ENCODE results near the gene MOGAT1.
A peak's percentile ranks its signal among the peaks of the same experiment; 100 is the strongest.

The MOGAT1 gene

DNA sequence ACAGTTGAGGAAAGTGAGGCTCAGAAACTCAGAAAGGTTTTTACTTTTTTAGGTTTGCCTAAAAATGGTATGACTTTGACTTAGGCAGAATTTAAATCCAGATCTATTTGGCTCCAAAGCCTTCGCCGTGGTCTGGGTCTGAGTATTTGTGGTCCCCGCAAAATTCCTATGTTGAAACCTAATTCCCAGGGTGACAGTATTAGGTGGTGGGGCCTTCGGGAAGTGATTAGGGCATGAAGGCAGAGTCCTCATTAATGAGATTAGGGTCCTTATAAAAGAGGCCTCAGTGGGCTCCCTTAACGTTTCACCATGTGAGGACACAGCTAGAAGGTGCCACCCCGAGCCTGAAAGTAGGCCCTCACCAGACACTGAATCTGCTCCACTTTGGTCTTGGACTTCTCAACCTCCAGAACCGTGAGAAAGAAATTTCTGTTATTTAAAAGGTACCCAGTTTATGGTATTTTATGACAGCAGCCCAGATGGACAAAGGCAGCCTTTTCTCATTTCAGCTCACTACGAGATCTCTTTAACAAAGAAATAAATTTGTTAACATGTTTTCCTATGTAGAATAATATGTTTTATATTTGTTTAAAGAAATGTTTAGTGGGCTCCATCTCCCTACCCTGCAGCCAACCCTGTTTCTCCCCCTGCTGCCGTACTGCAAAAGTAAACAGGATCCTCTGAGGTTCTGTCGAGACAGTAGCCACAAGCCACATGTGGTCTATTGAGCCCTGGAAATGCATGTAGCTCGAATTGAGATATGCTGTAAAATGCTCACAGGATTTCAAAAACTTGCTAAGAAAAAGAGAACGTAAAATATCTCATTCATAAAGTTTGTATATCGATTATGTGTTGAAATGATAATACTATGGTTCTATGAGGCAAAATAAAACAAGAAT, 80.6 kb downstream of the MOGAT1 start:
- no CpG with 5 or more reads among the region's 13 CpGs for WGBS, 2 donors (ENCODE audit: extremely low coverage in 2 of 2, insufficient read length in 2 of 2, insufficient replicate concordance in 1 of 2)
- no peak overlapping the region for H2AK5ac ChIP-seq (ENCODE audit: low read depth, low read length)
- H2BK5ac ChIP-seq (ENCODE audit: low read length): no peak overlapping the region
- no peak overlapping the region for H3K14ac ChIP-seq (ENCODE audit: low read length)
- no peak overlapping the region for H4K91ac ChIP-seq (ENCODE audit: low read depth, low read length, poor library complexity)
- H3K9me3 ChIP-seq (replicated peaks in 1 of 2; ENCODE audit: control insufficient read depth in 2 of 2, insufficient read depth in 1 of 2, low read depth in 1 of 2, low read length in 2 of 2): no peaks in the 10 kb centered on the region
- no peaks in the 10 kb centered on the region for H3K36me3 ChIP-seq (replicated peaks in 1 of 2; ENCODE audit: control insufficient read depth in 2 of 2, insufficient read depth in 2 of 2, low read length in 2 of 2)
- no peaks in the 10 kb centered on the region for H3K79me1 ChIP-seq (ENCODE audit: low read depth, low read length)
- H3K4me2 ChIP-seq (ENCODE audit: insufficient read depth, low read length, poor library complexity, severe bottlenecking): no peak overlapping the region
- H2BK15ac ChIP-seq (ENCODE audit: low read length): no peak overlapping the region
- H3K18ac ChIP-seq (ENCODE audit: low read length): no peak overlapping the region
- H2AFZ ChIP-seq (ENCODE audit: low read length): peak overlapping the region; percentile 39
- H2BK12ac ChIP-seq (ENCODE audit: low read length): no peak overlapping the region
- H3K4me3 ChIP-seq (ENCODE audit: low read length in 2 of 2): no peak overlapping the region
- H3K4me1 ChIP-seq (ENCODE audit: control insufficient read depth in 2 of 2, insufficient read depth in 1 of 2, low read depth in 1 of 2, low read length in 2 of 2): peaks cover 17% of the 10 kb centered on the region in 2 donors
- no peak overlapping the region for H2BK120ac ChIP-seq (ENCODE audit: low read depth, low read length)
- DNase-seq (ENCODE audit: low spot score): no peak
- H3K4ac ChIP-seq (ENCODE audit: low read length): no peak overlapping the region
- H3K27me3 ChIP-seq (ENCODE audit: control insufficient read depth in 3 of 3, insufficient read depth in 3 of 3, low read depth in 1 of 3, low read length in 3 of 3): no peaks in the 10 kb centered on the region
- H4K8ac ChIP-seq (ENCODE audit: low read depth, low read length): no peak overlapping the region
- H3K9ac ChIP-seq (ENCODE audit: low read depth, low read length, poor library complexity): no peak overlapping the region
- no peak overlapping the region for H3K23ac ChIP-seq (ENCODE audit: low read depth, low read length, poor library complexity)
- peak overlapping the region; percentile 91 for H3K27ac ChIP-seq (replicated peaks; ENCODE audit: low read length)

DNA sequence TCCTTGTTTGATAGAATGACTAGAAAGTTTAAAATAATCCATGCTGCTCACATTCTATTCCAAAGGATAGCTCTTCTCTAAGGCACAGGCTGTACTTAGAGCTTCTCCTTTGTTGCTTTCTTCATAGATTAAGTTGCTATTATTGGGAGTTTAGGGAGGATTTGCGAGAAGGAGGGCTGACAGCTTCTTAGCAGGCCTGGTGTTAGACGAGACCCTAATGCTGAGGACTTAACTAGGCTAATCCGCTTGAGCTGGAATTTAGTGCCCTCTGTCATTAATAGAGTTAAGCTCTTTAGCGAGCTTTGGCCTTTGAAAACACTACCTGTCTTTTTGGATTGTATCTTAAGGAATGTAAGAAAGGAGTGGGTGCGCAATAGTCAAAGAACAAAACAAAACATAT, 81.3 kb downstream of the MOGAT1 start:
- Histone ChIP-seq H3K36me3 (replicated peaks in 1 of 2; ENCODE audit: control insufficient read depth in 2 of 2, insufficient read depth in 2 of 2, low read length in 2 of 2) (no peaks in the 10 kb centered on the region), H3K4me2 (ENCODE audit: insufficient read depth, low read length, poor library complexity, severe bottlenecking) (peak overlapping the region; percentile 28), H3K9ac (ENCODE audit: low read depth, low read length, poor library complexity) (no peak overlapping the region), H4K8ac (ENCODE audit: low read depth, low read length) (no peak overlapping the region), H3K18ac (ENCODE audit: low read length) (no peak overlapping the region), H3K4ac (ENCODE audit: low read length) (no peak overlapping the region), H3K27ac (replicated peaks; ENCODE audit: low read length) (peak overlapping the region; percentile 81), H2BK15ac (ENCODE audit: low read length) (no peak overlapping the region), H2AK5ac (ENCODE audit: low read depth, low read length) (no peak overlapping the region), H3K9me3 (replicated peaks in 1 of 2; ENCODE audit: control insufficient read depth in 2 of 2, insufficient read depth in 1 of 2, low read depth in 1 of 2, low read length in 2 of 2) (no peaks in the 10 kb centered on the region), H3K27me3 (ENCODE audit: control insufficient read depth in 3 of 3, insufficient read depth in 3 of 3, low read depth in 1 of 3, low read length in 3 of 3) (no peaks in the 10 kb centered on the region), H3K23ac (ENCODE audit: low read depth, low read length, poor library complexity) (no peak overlapping the region), H2BK12ac (ENCODE audit: low read length) (no peak overlapping the region), H3K4me1 (ENCODE audit: control insufficient read depth in 2 of 2, insufficient read depth in 1 of 2, low read depth in 1 of 2, low read length in 2 of 2) (peaks cover 16 to 19% of the 10 kb centered on the region in 2 donors), H3K79me1 (ENCODE audit: low read depth, low read length) (no peaks in the 10 kb centered on the region), H2BK5ac (ENCODE audit: low read length) (no peak overlapping the region), H2BK120ac (ENCODE audit: low read depth, low read length) (no peak overlapping the region), H2AFZ (ENCODE audit: low read length) (peak overlapping the region; percentile 39), H4K91ac (ENCODE audit: low read depth, low read length, poor library complexity) (no peak overlapping the region), H3K4me3 (ENCODE audit: low read length in 2 of 2) (no peak overlapping the region), H3K14ac (ENCODE audit: low read length) (no peak overlapping the region)
- DNase-seq (ENCODE audit: low spot score): peak; percentile 81
- WGBS, 2 donors (ENCODE audit: extremely low coverage in 2 of 2, insufficient read length in 2 of 2, insufficient replicate concordance in 1 of 2): no CpG with 5 or more reads among the region's 5 CpGs

DNA sequence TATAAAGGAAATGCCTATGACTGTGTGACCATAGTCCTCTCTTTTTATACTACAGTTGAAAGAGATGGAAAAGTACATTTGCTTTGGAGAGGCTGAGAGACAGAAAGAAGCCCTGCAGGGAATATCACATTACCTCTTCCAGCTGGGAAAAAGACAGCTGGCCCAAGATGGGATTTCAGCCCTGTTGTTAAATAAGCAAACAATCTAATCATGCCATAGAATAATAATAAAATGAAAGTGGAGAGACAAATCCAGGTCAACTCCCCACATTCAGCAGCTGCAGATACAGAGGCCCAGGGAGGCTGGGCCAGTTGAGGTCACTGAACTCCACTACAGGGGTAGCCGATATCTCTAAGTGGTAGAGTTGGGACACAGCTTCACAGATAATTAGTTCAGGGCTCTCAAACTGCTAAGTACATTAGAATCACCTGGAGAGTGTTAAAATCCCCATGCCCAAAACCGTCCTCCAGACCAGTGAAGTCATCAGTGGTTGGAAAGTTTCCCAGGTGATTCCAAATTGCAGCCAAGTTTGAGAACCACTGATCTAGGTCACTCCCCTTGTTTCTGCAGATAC, 81.9 kb downstream of the MOGAT1 start:
- Histone ChIP-seq H3K79me1 (ENCODE audit: low read depth, low read length) (no peaks in the 10 kb centered on the region), H3K23ac (ENCODE audit: low read depth, low read length, poor library complexity) (no peak overlapping the region), H3K9ac (ENCODE audit: low read depth, low read length, poor library complexity) (no peak overlapping the region), H3K4me1 (ENCODE audit: control insufficient read depth in 2 of 2, insufficient read depth in 1 of 2, low read depth in 1 of 2, low read length in 2 of 2) (peaks cover 12 to 17% of the 10 kb centered on the region in 2 donors), H3K4ac (ENCODE audit: low read length) (no peak overlapping the region), H3K27ac (replicated peaks; ENCODE audit: low read length) (peak overlapping the region; percentile 81), H2BK12ac (ENCODE audit: low read length) (no peak overlapping the region), H3K9me3 (replicated peaks in 1 of 2; ENCODE audit: control insufficient read depth in 2 of 2, insufficient read depth in 1 of 2, low read depth in 1 of 2, low read length in 2 of 2) (no peaks in the 10 kb centered on the region), H4K8ac (ENCODE audit: low read depth, low read length) (no peak overlapping the region), H3K14ac (ENCODE audit: low read length) (no peak overlapping the region), H3K4me3 (ENCODE audit: low read length in 2 of 2) (no peak overlapping the region), H2BK5ac (ENCODE audit: low read length) (no peak overlapping the region), H2BK15ac (ENCODE audit: low read length) (no peak overlapping the region), H2AFZ (ENCODE audit: low read length) (peak overlapping the region; percentile 39), H3K4me2 (ENCODE audit: insufficient read depth, low read length, poor library complexity, severe bottlenecking) (peak overlapping the region; percentile 28), H3K18ac (ENCODE audit: low read length) (no peak overlapping the region), H2AK5ac (ENCODE audit: low read depth, low read length) (no peak overlapping the region), H2BK120ac (ENCODE audit: low read depth, low read length) (no peak overlapping the region), H3K27me3 (ENCODE audit: control insufficient read depth in 3 of 3, insufficient read depth in 3 of 3, low read depth in 1 of 3, low read length in 3 of 3) (no peaks in the 10 kb centered on the region), H4K91ac (ENCODE audit: low read depth, low read length, poor library complexity) (no peak overlapping the region), H3K36me3 (replicated peaks in 1 of 2; ENCODE audit: control insufficient read depth in 2 of 2, insufficient read depth in 2 of 2, low read length in 2 of 2) (no peaks in the 10 kb centered on the region)
- WGBS, 2 donors (ENCODE audit: extremely low coverage in 2 of 2, insufficient read length in 2 of 2, insufficient replicate concordance in 1 of 2): no CpG with 5 or more reads among the region's 2 CpGs
- DNase-seq (ENCODE audit: low spot score): peak; percentile 33

DNA sequence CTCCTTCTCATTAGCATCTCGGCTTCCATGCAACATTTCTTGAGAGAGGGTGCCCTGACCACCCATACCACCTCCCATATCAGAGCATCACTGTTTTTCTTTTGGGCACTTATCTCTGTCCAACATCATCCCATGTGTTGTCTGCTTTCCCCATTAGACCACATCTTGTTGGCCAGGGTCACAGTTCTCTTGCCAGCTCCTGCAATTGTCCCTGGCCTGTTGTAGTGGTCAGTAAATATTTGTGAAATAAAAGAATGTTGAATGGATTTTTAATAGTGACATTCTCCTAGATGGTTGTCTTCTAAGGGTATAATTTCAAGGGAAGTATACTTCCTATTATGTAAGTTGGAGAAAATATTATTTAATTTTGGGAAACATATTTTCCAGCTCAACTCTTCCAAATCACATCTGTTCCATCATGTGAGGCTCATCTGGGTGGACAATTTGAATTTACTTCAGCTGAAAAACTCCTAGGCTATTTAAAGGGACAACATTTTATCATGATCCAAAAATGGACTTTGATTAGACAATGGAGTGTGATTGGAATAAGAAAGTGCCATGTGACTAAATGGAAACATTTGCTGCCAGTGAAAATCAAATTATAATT, 83.0 kb downstream of the MOGAT1 start:
- Histone ChIP-seq H4K91ac (ENCODE audit: low read depth, low read length, poor library complexity) (no peak overlapping the region), H3K4me1 (ENCODE audit: control insufficient read depth in 2 of 2, insufficient read depth in 1 of 2, low read depth in 1 of 2, low read length in 2 of 2) (peaks cover 12 to 17% of the 10 kb centered on the region in 2 donors), H3K27ac (replicated peaks; ENCODE audit: low read length) (no peak overlapping the region), H2BK12ac (ENCODE audit: low read length) (no peak overlapping the region), H3K36me3 (replicated peaks in 1 of 2; ENCODE audit: control insufficient read depth in 2 of 2, insufficient read depth in 2 of 2, low read length in 2 of 2) (no peaks in the 10 kb centered on the region), H3K9ac (ENCODE audit: low read depth, low read length, poor library complexity) (no peak overlapping the region), H3K4me3 (ENCODE audit: low read length in 2 of 2) (no peak overlapping the region), H4K8ac (ENCODE audit: low read depth, low read length) (no peak overlapping the region), H2BK120ac (ENCODE audit: low read depth, low read length) (no peak overlapping the region), H2AFZ (ENCODE audit: low read length) (no peak overlapping the region), H3K14ac (ENCODE audit: low read length) (no peak overlapping the region), H2AK5ac (ENCODE audit: low read depth, low read length) (no peak overlapping the region), H3K27me3 (ENCODE audit: control insufficient read depth in 3 of 3, insufficient read depth in 3 of 3, low read depth in 1 of 3, low read length in 3 of 3) (no peaks in the 10 kb centered on the region), H3K18ac (ENCODE audit: low read length) (no peak overlapping the region), H3K79me1 (ENCODE audit: low read depth, low read length) (no peaks in the 10 kb centered on the region), H3K9me3 (replicated peaks in 1 of 2; ENCODE audit: control insufficient read depth in 2 of 2, insufficient read depth in 1 of 2, low read depth in 1 of 2, low read length in 2 of 2) (no peaks in the 10 kb centered on the region), H2BK5ac (ENCODE audit: low read length) (no peak overlapping the region), H2BK15ac (ENCODE audit: low read length) (no peak overlapping the region), H3K4ac (ENCODE audit: low read length) (no peak overlapping the region), H3K4me2 (ENCODE audit: insufficient read depth, low read length, poor library complexity, severe bottlenecking) (no peak overlapping the region), H3K23ac (ENCODE audit: low read depth, low read length, poor library complexity) (no peak overlapping the region)
- WGBS, 2 donors (ENCODE audit: extremely low coverage in 2 of 2, insufficient read length in 2 of 2, insufficient replicate concordance in 1 of 2): no CpG with 5 or more reads among the region's 1 CpG
- no peak for DNase-seq (ENCODE audit: low spot score)
